GM21576 (cell line): ENCODE data around the gene GATAD2A.

Experiments
- ATAC-seq: cut with Tn5 transposase; IDR thresholded peaks from one replicate; pipeline ENCODE4 v1.9.1; 2021; ENCODE audit warnings: mild to moderate bottlenecking, moderate library complexity; ENCODE audit not compliant: unreplicated experiment

GATAD2A gene

GRCh38 chr19:19487077-19487949 lies 81.8 kb downstream of the GATAD2A start:
- no peak for ATAC-seq

GRCh38 chr19:19487950-19488874 lies 82.7 kb downstream of the GATAD2A start:
- no peak for ATAC-seq

DNA sequence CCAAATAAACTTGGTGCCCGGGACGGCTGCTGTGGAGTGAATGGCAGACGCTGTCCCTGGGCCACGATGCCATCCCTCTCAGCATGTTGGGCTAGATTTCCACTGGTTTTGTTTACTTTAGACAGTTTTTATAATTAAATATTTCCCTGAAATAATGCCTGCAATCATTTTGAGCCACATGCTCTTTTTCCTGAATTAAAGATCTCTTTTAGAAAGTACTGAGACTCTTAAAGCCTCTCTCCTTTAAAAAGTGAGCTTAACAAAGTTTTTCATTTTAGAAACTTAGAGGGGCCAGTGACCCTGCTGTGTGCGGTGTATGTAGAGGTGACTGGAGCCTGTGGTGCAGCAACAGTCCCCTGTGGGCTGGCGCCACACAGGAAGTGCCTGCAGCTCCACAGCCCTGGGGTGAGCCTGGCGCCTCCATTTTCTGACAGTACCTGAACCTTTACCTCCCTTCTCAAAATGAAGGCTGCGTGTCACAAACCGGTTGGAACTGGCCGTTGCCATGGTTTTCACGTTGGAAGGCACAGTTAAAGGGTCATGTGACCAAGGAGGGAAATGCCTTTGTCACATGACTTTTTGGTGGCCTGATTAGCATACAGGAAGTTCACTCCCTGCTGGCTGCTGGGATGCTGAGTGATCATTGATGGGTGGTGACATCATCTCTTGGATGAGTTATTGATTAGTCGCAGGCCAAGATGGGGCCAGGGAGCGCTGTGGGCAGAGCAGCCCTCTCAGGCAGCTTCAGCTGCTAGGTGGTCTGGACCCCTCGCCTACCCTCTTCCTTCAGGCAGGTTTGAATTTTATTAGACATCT lies 83.6 kb downstream of the GATAD2A start:
- no peak for ATAC-seq

DNA sequence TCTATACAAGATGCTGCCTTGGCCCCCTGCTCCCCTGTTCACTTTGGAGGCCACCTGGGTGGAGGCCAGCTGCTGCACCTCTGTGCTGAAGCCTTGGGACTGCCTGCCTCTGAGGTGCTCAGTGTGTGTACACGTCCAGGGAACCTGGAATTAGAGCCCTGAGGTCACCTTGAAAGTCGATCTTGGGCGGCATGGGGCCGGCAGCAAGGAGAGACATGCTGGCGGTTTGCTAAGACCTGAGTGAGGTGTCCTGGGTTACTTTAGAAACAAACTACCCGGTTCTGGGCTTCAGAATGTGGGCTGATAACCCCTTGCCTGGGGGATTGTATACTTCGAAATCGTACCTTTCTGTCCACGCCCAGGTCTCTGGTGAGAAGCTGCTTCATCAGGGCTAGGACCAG lies 84.3 kb downstream of the GATAD2A start:
- ATAC-seq: no peak

DNA sequence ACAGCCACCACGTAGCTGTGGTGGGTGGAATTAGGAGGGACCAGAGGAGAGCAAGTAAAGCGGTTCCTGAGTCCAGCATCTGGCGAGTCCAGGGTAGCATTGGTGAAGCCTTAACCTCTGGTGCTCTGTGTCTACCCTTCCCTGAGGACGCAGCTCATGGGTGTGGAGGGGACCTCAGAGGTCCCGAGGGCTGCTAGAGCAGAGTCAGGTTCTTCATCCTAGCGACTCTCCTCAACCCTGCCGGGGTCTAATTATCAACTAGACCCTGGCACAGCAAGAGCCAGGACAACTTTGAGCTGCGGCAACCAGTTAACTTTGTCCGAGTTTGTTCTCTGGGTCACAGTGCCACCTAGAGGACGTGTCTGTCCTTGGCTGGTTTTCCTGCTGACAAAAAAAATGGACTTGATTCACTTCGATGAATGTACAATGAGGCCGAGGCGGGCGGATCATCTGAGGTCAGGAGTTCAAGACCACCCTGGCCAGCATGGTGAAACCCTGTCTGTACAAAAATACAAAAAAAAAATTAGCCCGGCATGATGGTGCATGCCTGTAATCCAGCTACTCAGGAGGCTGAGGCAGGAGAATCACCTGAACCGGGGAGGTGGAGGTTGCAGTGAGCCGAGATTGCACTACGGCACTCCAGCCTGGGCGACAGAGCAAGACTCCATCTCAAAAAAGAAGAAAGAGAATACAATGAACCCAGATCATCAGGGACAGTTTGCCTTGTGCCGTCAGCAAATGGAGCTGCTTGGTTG lies 84.9 kb downstream of the GATAD2A start:
- no peak for ATAC-seq

GRCh38 chr19:19491321-19492025 lies 86.0 kb downstream of the GATAD2A start:
- ATAC-seq: no peak

GRCh38 chr19:19492026-19492610 lies 86.6 kb downstream of the GATAD2A start:
- ATAC-seq: no peak

DNA sequence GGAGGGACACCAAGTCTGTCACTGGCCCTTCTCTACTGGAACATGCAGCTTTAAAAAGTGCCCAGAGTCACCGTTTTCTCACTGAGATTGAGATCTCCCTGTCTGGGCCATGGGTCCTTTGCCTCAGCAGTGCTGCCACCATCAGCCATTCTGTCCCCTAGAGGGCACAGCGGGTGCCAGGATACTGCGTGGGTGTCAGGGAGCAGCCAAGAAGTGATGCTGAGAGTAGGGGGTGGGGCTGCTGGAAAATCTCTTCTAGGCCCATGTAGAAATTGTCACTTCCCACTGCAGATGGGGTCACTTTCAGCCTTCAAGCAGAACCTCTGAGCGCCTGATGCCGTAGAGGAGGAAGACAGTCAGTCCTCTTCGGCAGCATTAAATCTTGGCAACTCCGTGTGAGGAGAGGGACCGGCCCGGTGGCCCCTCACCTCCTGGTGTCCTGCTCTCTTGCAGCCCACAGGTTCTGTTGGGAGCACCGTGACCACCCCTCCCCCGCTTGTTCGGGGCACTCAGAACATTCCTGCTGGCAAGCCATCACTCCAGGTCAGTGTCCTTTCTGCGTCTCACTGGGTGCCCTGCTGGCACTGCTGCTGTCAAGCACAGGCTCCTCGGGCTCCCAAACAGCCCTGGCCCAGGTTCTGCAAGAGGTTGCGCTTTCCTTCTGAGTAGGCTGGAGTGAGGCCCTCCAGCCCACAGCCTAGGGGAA lies 88.5 kb downstream of the GATAD2A start:
- ATAC-seq: no peak

DNA sequence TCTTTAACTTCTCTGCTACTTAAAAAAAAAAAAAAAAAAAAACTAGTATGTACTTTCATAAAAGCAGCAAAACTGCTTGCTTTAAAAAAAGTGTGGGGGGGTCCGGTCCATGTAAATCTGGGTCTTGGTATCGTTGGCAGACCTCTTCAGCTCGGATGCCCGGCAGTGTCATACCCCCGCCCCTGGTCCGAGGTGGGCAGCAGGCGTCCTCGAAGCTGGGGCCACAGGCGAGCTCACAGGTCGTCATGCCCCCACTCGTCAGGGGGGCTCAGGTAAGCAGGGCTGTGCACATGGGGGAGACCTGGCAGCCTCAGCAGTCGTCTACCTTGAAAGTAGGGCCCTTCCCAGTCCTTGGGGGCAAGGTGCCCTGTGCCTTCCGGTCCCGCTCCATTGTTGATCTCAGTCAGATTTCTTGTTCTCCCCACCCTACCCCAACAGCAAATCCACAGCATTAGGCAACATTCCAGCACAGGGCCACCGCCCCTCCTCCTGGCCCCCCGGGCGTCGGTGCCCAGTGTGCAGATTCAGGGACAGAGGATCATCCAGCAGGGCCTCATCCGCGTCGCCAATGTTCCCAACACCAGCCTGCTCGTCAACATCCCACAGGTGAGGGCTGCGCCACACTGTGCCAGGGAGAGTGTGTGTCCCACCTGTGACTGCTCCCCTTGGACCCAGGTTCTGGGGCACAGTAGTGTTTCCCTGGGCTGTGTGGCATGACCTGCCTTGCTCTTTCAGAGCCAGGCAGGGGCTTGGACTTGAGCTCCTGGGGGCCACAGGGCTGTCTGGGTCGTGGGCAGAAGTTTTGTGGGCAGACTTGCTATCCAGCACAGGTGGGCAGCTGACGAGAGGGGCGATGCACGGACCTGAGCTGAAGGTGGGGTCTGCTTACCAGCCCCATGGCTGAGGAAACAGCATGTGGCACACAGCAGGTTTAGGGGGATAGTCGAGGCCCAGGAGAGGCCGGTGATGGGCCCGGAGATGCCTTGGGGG lies 90.4 kb downstream of the GATAD2A start:
- ATAC-seq: no peak

DNA sequence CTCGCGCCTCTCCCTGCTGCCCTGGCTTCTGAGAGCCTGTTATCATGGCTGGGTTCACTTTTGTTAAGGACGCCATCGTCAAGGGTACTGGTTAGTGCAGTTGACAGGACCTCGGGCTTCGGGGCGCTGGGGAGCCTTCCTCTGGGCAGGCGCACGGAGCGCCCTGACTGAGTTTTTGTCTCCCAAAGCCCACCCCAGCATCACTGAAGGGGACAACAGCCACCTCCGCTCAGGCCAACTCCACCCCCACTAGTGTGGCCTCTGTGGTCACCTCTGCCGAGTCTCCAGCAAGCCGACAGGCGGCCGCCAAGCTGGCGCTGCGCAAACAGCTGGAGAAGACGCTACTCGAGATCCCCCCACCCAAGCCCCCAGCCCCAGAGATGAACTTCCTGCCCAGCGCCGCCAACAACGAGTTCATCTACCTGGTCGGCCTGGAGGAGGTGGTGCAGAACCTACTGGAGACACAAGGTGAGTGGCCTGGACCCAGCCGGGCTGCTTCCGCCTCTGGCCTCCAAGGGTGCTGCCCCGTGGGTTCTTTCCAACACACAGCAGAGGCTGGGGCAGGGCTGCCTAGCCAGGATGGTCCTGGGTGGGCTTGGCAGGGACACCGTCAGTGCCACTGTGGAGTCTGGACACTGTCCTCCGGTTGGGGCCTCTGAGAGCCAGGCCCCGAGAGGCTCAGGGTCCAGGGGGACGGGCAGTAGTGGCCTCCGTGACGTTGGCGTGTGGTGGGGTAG lies 92.9 kb downstream of the GATAD2A start:
- ATAC-seq: no peak

DNA sequence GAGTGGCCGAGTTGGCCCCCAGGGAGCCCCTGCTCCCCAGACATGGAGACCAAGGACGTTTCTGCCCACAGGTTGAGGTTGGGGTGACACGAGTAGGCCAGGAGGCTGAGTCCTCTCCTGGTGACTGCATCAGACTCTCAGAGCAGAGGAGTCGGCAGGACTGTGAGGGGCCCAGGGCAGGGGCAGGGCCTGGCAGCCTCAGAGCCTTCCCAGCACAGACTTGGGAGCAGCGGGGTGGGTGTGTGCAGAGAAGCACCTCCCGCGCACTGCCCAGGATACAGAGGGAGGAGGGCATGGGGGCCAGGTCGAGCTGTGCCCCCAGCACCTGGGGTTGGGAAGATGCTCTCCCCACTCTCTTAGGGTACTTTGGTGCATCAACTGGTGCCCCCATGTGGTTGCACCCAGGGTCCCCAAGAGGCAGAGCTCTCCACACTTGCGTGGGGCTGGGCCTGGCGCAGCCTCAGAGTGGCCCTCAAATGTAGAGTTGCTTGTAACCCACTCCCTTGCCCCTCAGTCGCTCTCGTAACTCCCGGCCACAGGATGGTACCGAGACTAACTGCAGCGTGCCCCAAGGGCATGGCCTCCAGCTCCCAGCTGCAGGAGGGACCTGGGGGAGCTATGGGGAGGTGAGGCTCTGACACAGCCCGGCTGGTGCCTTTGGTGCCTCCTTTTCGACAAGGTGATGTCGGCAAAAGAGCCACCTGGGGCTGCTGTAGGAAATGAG lies 94.0 kb downstream of the GATAD2A start:
- no peak for ATAC-seq

DNA sequence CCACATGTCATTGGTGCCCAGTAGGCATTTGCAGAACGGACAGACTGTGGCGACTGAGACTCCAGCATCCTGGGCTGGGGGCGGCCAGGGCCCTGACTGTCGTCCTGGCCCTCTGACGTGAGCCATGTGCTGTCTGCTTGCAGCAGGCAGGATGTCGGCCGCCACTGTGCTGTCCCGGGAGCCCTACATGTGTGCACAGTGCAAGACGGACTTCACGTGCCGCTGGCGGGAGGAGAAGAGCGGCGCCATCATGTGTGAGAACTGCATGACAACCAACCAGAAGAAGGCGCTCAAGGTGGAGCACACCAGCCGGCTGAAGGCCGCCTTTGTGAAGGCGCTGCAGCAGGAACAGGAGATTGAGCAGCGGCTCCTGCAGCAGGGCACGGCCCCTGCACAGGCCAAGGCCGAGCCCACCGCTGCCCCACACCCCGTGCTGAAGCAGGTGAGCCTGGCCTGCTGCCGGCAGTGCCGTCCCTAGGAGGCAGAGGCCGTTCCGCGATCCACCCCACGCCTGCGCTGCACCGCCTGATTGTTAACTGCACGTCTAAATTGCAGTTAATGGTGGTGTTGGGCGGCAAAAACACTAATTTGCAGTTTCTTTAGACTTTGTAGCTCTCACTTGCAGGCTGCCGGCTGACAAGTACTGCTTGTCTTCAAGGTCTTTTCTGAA lies 95.6 kb downstream of the GATAD2A start:
- ATAC-seq: no peak

DNA sequence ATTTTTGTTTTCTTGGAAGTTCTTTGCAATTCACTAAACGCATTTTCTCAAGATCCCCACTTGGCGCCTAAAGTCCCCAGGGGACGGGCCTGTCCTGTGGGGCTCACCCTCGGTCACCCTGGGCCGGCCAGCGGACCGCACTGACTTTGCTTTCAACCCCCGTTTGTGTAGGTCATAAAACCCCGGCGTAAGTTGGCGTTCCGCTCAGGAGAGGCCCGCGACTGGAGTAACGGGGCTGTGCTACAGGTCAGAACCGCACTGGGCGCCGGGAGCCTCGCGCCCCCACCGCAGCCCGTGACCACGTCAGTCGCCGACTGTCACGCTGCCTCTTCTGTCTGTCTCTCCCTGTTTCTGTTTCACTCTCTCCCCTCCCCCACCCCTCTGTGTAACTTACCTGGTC lies 96.3 kb downstream of the GATAD2A start:
- ATAC-seq: no peak

DNA sequence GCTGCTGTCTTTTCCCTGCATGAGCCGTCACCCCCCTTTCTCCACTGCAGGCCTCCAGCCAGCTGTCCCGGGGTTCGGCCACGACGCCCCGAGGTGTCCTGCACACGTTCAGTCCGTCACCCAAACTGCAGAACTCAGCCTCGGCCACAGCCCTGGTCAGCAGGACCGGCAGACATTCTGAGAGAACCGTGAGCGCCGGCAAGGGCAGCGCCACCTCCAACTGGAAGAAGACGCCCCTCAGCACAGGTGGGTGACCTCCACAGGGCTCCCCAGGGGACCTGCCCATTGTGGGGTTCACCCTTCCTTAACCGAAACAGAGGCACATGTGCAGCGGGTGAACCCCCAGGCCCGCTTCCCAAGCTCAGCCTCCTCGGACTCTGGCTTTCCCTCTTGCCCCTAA lies 96.8 kb downstream of the GATAD2A start:
- no peak for ATAC-seq

DNA sequence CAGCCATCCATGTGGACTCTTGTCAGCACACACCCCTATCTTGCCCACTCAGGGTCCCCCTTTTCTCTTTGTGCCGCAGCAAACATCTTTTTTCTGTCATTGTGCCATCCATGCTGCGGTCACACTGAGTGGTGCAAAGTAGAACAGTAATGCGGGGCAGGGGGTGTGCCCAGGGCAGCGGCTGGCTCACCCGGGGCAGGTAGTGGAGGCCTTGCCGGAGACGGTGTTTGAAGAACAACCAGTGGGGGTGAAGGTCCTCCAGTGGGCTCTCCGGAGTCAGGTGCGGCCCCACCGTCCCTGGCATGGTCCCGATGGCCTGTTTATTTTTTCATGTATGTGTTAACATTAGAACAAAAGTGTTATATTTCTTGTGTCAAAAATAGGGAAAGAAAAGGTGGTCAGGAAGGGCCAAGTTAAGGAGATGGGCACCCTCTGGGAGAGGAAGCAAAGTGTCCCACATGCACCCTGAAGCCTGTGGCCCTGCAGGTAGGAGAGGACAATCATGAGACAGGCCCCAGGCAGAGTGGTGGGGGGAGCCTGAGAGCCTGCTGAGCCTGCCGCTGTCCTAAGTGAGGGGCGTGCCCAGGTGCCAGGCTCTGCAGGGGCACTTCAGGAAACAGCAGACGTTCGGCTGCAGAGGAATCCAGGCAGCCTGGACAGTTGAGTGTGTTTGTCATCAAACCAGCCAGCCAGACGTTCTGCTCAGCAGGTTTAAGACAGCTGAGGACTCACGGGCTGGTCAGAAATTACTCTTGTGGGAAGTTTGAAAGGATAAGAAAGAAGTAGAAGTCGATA lies 97.5 kb downstream of the GATAD2A start:
- no peak for ATAC-seq
